ENCODE results near the gene PAX3.

- TF ChIP-seq EZH2phosphoT487 (IDR thresholded peaks at IDR 0.05; ENCODE audit: insufficient read depth, low read depth) = no peak
- TF ChIP-seq EZH2 (IDR thresholded peaks at IDR 0.05; ENCODE audit: insufficient read depth, poor library complexity, severe bottlenecking) = no peak
Measured at GRCh38 chr2:222332116-222332515, 33.3 kb upstream of the PAX3 start.
